ENCODE data around the gene OTOP3. TPM values are rescaled to one million over a fixed set of nuclear protein-coding genes. Genes with fewer than 3 reads are reported as not detected.
A peak's percentile ranks its signal among the peaks of the same experiment; 100 is the strongest.
"Not testable (repeated sequence)": the region's sequence is repeated elsewhere in the genome, so short reads cannot be mapped to it uniquely, and the experiment has no call there.

OTOP3 gene
- total RNA-seq, 2 experiments from 2014 or later = not detected

GRCh38 chr17:74977802-74978201 is 42.1 kb downstream of the OTOP3 start:
- CTCF ChIA-PET = interaction anchor here (0.9 to 1.7 kb wide), 2 partner anchors 16 to 136 kb away, joined by 3 to 5 read pairs; no protein-coding TSS in a partner anchor
- no peaks in the 10 kb centered on the region for H3K36me3 Mint-ChIP-seq
- no peak overlapping the region for H3K27ac Mint-ChIP-seq
- H3K4me1 Mint-ChIP-seq = peaks cover 18% of the 10 kb centered on the region
- peaks cover 60% of the 10 kb centered on the region for H3K27me3 Mint-ChIP-seq
- no peak overlapping the region for H3K4me3 Mint-ChIP-seq
- DNase-seq (no peak), ATAC-seq (no peak)
- H3K9me3 Mint-ChIP-seq (ENCODE audit: low read depth) = no peaks in the 10 kb centered on the region

DNA sequence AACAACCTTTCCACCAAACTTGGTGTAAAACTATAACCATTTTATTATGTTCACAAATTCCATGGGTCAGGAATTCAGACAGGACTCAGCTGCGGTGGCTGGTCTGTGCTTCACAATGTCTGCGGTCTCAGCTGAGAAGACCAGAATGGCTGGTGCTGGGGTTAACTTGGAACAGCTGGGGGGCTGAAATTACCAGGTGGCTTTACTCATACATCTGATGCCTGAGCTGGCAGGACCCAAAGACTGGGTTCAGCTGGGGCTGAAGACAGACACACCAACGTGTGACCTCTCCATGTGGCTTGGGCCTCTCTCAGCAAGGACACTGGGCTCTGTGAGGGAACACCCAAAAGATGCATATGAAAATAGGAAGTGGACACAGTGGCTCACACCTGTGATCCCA is 42.5 kb downstream of the OTOP3 start:
- peaks cover 14% of the 10 kb centered on the region for H3K4me1 Mint-ChIP-seq
- ATAC-seq = no peak
- CTCF ChIA-PET = interaction anchor here (0.9 to 1.9 kb wide), 4 partner anchors 10 to 136 kb away, joined by 3 to 6 read pairs (median 4); no protein-coding TSS in a partner anchor
- no peak overlapping the region for H3K27ac Mint-ChIP-seq
- H3K9me3 Mint-ChIP-seq (ENCODE audit: low read depth) = no peaks in the 10 kb centered on the region
- no peak for DNase-seq
- peaks cover 56% of the 10 kb centered on the region for H3K27me3 Mint-ChIP-seq
- H3K4me3 Mint-ChIP-seq = no peak overlapping the region
- no peaks in the 10 kb centered on the region for H3K36me3 Mint-ChIP-seq

GRCh38 chr17:74979408-74980146 is 43.9 kb downstream of the OTOP3 start:
- Mint-ChIP-seq H3K4me1 (peaks cover 13% of the 10 kb centered on the region), H3K9me3 (ENCODE audit: low read depth) (no peaks in the 10 kb centered on the region), H3K4me3 (no peak overlapping the region), H3K27ac (no peak overlapping the region), H3K36me3 (no peaks in the 10 kb centered on the region), H3K27me3 (peaks cover 53% of the 10 kb centered on the region)
- ATAC-seq (no peak), DNase-seq (no peak)
- CTCF ChIA-PET = interaction anchor here (1.7 to 1.9 kb wide), 3 partner anchors 18 to 22 kb away, joined by 5 to 9 read pairs (median 6); no protein-coding TSS in a partner anchor

DNA sequence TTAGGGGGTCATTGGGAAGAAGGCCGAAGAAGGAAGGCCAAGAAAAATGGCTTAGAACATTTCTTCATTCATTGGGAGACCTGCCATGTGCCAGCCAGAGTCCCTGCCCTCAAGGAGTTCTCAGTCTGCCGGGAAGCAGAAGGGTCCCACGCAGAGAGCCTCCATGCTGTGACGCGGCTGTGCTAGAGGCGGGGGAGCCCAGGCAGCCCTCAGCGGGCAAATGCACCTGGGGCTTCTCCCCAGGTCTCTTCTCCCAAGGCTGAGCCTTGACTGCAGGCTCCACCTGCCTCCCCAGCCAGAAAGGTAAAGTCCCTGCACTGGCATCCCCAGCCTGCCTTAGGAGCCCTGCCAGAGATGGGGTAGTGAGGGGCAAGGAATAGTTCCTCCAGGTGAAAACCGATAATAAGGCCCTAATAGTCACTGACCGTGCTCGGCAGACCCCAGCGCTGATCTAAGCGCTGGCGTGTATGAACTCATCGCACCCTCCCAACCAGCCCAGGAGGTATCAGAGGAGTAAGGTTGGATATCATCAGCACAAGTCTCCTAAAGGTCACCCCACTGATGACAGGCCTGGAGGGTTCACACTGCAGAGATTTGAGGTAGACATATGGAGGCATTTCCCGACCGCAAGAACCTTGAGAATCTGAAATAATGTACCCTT is 45.8 kb downstream of the OTOP3 start:
- peaks cover 56% of the 10 kb centered on the region for H3K27me3 Mint-ChIP-seq
- DNase-seq = no peak
- H3K27ac Mint-ChIP-seq = peak overlapping the region; percentile 39
- H3K4me1 Mint-ChIP-seq = peaks cover 14% of the 10 kb centered on the region
- ATAC-seq = no peak
- H3K9me3 Mint-ChIP-seq (ENCODE audit: low read depth) = no peaks in the 10 kb centered on the region
- no peaks in the 10 kb centered on the region for H3K36me3 Mint-ChIP-seq
- peak overlapping the region; percentile 81 for H3K4me3 Mint-ChIP-seq
- CTCF ChIA-PET = interaction anchor here (1.7 kb wide), 1 partner anchor 20 kb away, joined by 9 read pairs; no protein-coding TSS in a partner anchor

DNA sequence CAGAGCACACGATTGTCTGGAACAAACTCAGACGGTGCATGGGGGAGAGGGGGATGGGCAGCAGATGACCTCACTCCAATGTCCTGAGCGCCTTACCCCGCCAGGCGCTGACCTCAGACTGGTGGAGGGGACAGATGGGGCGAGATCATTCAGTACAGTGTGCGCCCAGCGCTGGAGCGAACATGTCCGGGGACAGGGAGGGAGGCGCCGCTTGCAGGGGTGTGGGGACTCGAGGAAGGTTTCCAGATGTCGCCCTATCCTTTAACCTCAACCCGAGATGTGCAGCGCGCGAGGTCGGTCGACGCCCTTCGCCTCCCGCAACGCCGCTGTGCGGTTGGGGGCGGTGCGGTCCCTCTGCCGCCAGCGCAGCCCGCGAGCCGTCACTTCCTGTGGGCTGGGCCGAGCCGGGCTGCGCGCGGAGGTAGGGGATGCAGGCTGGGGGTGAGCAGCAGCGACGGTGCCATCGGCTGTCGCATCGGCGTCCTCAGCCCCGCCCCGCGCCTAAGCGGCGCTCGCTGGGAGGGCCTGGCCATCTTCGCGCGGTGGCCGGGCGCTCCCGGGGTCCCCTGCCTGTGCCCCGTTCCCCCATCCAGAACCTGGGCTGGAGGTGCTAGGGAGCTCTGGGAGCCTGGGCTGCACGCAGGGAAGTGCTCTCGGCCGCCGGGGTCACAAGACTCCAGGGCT is 46.4 kb downstream of the OTOP3 start:
- ATAC-seq = peak; percentile 93
- peak overlapping the region; percentile 39 for H3K27ac Mint-ChIP-seq
- H3K4me3 Mint-ChIP-seq = peak overlapping the region; percentile 81
- peaks cover 21% of the 10 kb centered on the region for H3K4me1 Mint-ChIP-seq
- DNase-seq = peak; percentile 81
- H3K9me3 Mint-ChIP-seq (ENCODE audit: low read depth) = no peaks in the 10 kb centered on the region
- H3K36me3 Mint-ChIP-seq = no peaks in the 10 kb centered on the region
- CTCF ChIA-PET = interaction anchor here (1.2 to 1.9 kb wide), 2 partner anchors 21 to 289 kb away, joined by 3 to 6 read pairs; partner anchors contain the start of gene MIF4GD
- peaks cover 60% of the 10 kb centered on the region for H3K27me3 Mint-ChIP-seq

DNA sequence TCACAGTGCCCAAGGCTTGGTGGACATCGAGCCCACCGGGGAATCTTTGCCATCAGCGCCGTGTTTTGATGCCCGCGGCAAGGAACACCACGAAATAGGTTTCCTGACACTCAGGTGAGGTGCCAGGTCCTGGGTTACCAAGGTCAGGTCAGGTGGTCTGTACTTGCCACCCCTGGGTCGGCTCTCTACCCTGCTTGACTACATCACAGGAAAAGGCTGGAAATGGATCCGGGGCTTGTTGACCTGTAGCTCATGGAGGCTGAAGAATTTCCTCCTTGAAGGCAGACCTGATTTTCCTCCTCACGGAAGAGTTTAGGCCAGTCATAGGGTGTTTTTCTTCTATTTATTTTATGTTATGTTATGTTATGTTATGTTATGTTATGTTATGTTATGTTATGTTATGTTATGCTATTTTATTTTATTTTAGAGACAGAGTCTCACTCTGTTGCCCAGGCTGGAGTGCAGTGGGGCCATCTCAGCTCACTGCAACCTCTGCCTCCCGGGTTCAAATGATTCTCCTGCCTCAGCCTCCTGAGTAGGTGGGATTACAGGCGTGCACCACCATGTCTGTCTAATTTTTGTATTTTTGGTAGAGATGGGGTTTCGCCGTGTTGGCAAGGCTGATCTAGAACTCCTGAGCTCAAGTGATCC is 47.1 kb downstream of the OTOP3 start:
- not testable (repeated sequence) for DNase-seq; ATAC-seq; H3K4me3 Mint-ChIP-seq; H3K36me3 Mint-ChIP-seq; H3K27ac Mint-ChIP-seq; H3K9me3 Mint-ChIP-seq (ENCODE audit: low read depth)
- Mint-ChIP-seq H3K4me1 (peaks cover 23% of the 10 kb centered on the region), H3K27me3 (peaks cover 61% of the 10 kb centered on the region)
- CTCF ChIA-PET = interaction anchor here (0.9 to 1.9 kb wide), 7 partner anchors 19 to 288 kb away, joined by 3 to 8 read pairs (median 4); partner anchors contain the start of gene MIF4GD

DNA sequence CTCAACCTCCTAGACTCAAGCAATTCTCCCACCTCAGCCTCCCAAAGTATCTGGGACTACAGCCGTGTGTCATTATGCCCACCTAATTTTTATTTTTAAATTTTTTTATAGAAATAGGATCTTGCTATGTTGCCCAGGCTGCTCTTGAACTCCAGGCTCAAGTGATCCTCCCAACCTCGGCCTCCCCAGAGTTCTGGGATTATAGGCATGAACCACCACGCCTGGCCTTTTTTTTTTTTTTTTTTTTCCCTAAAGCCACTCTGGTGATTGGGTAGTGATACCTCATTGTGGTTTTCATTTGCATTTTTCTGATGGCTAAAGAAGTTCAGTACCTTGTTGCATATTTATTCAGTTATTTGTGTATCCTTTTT is 50.5 kb downstream of the OTOP3 start:
- ATAC-seq (no peak), DNase-seq (no peak)
- Mint-ChIP-seq H3K9me3 (ENCODE audit: low read depth) (no peaks in the 10 kb centered on the region), H3K36me3 (no peaks in the 10 kb centered on the region), H3K27ac (no peak overlapping the region), H3K27me3 (peaks cover 63% of the 10 kb centered on the region), H3K4me1 (peaks cover 22% of the 10 kb centered on the region), H3K4me3 (no peak overlapping the region)
- CTCF ChIA-PET = interaction anchor here (0.7 to 1.6 kb wide), 3 partner anchors 26 to 250 kb away, joined by 3 to 8 read pairs (median 3); partner anchors contain the start of gene MRPL58

DNA sequence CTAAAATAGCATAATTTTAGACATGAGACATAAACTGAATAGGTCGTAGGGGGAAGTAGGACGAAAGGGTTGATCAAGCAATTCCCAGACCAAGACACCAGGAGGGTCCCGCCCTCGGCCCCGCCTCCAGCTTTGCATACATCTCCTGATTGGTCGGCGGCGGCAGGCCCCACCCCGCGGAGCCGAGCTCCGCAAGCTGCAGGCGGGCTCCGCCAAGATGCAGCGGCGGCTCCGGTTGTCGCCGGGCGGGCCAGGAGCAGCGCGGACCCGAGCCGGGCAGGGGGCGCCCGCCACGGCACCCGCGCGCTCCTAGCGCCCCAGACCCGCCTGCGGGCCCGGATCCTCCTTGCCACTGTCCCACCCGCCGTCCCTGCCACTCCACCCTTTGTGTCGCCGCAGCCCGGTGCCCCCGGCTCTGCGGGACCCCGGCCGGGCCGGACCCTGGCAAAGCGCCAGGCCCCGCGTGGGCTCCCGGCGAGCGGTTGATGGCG is 51.8 kb downstream of the OTOP3 start, which contains the start of gene CDR2L:
Gene CDR2L, plus strand, starts transcription at position 215 of the 491 bp plus-strand sequence. CDS start 412 bp downstream, outside the sequence.
- Mint-ChIP-seq H3K27me3 (peaks cover 57% of the 10 kb centered on the region), H3K36me3 (no peaks in the 10 kb centered on the region), H3K9me3 (ENCODE audit: low read depth) (no peaks in the 10 kb centered on the region), H3K4me3 (peak within 1 kb of the TSS; percentile 70), H3K4me1 (peaks cover 13% of the 10 kb centered on the region), H3K27ac (no peak within 1 kb of the TSS)
- CTCF ChIA-PET = interaction anchor here (0.9 to 4.4 kb wide), 8 partner anchors 9 to 202 kb away, joined by 3 to 40 read pairs (median 5); partner anchors contain the start of gene MRPL58
- DNase-seq = peak; percentile 92
- peak; percentile 98 for ATAC-seq

DNA sequence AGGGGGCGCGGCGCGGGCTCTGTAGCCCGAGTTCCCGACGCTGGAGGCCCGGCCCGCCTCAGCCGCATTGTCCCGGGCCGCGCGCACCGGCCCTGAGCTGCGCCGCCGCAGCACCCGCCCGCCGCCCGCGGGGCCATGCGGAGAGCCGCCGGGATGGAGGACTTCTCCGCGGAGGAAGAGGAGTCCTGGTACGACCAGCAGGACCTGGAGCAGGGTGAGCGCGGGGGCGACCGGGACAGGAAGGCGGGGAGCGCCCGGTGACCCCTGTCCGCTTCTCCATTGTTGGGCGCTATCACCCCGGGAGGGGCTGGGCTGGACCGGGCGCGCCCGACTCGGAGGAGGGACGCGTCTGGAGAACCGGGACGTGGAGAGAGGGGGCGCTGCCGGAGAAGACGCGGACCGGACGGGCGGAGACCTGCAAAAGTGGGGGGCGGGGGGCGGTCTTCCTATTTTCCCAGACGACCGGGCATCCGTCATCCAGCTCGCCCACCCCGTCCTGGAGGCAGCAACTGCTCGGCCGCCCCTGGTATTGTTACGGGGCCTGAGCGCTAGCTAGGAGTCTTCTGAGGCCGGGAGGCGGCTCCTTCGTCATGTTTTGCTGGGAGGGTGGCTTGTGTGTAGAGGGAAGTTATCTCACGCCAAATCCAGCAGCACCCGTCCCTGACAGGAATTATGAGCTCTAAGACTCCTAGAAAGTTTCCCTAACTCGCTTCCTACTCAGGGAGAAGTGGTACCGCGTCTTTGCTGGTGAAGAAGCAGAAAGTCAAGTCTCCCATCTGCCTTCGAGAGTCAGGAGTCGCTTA is 52.4 kb downstream of the OTOP3 start:
- no peaks in the 10 kb centered on the region for H3K36me3 Mint-ChIP-seq
- H3K27ac Mint-ChIP-seq = no peak overlapping the region
- H3K9me3 Mint-ChIP-seq (ENCODE audit: low read depth) = no peaks in the 10 kb centered on the region
- peaks cover 13% of the 10 kb centered on the region for H3K4me1 Mint-ChIP-seq
- no peak for DNase-seq
- CTCF ChIA-PET = interaction anchor here (1.0 to 4.4 kb wide), 12 partner anchors 9 to 201 kb away, joined by 3 to 40 read pairs (median 3); partner anchors contain the start of genes HID1 and MRPL58
- peaks cover 59% of the 10 kb centered on the region for H3K27me3 Mint-ChIP-seq
- H3K4me3 Mint-ChIP-seq = peak overlapping the region; percentile 42
- peak; percentile 63 for ATAC-seq

GRCh38 chr17:74990581-74991105 is 54.9 kb downstream of the OTOP3 start:
- no peaks in the 10 kb centered on the region for H3K36me3 Mint-ChIP-seq
- no peak overlapping the region for H3K27ac Mint-ChIP-seq
- peaks cover 13% of the 10 kb centered on the region for H3K4me1 Mint-ChIP-seq
- peaks cover 41% of the 10 kb centered on the region for H3K27me3 Mint-ChIP-seq
- DNase-seq (no peak), ATAC-seq (no peak)
- CTCF ChIA-PET = interaction anchor here (1.0 to 4.4 kb wide), 2 partner anchors 29 to 141 kb away, joined by 3 to 40 read pairs; partner anchors contain the start of gene NT5C
- H3K4me3 Mint-ChIP-seq = no peak overlapping the region
- H3K9me3 Mint-ChIP-seq (ENCODE audit: low read depth) = no peaks in the 10 kb centered on the region

DNA sequence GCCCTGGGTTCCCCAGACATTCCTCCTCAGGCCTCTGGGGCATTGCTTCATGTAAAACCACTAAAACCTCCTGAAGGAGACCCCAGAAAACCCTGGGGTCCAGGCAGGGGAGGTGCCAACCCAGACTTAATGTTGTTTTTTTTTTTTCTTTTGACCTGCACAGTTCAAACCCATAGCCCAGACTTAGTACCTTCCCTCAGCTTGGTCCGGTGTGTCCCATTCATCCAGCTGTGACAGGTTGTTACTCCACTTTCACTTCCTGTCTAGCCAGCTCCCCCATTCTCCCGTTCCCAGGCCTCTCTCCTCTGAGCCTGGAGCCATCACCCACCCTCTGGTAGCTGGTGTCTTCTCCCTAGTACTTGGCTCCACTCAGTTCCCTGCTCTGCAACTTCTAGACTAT is 56.5 kb downstream of the OTOP3 start:
- CTCF ChIA-PET = interaction anchor here (1.6 to 2.0 kb wide), 2 partner anchors 21 to 31 kb away, joined by 7 to 9 read pairs; partner anchors contain the start of gene MRPL58
- H3K4me1 Mint-ChIP-seq = peaks cover 5% of the 10 kb centered on the region
- no peak for ATAC-seq
- H3K9me3 Mint-ChIP-seq (ENCODE audit: low read depth) = no peaks in the 10 kb centered on the region
- no peaks in the 10 kb centered on the region for H3K36me3 Mint-ChIP-seq
- DNase-seq = no peak
- peaks cover 29% of the 10 kb centered on the region for H3K27me3 Mint-ChIP-seq
- no peak overlapping the region for H3K27ac Mint-ChIP-seq
- no peak overlapping the region for H3K4me3 Mint-ChIP-seq

Measured in activated CD8-positive, alpha-beta memory T cell treated with anti-CD3 and anti-CD28 coated beads, Interleukin-2, amount 10 ng/mL, durations not matched to agents 7 days and 5 days (primary cell).